SK-N-SH (cell line): ENCODE measurements around the gene ECPAS. TPM values are rescaled to one million over a fixed set of nuclear protein-coding genes. Genes with fewer than 3 reads are reported as not detected.

ENCODE experiments used
- CTCF ChIA-PET: fragments of 300-600, 350-600 bp; formaldehyde crosslinking; extraction: SDS; loops from one replicate; lab custom pipeline; 2021; lab: Yijun Ruan, JAX
- POLR2A ChIA-PET: fragments of 350-600 bp; sonication (Branson Sonifier 250); formaldehyde crosslinking; extraction: SDS; loops from one replicate; lab custom pipeline; 2020; ENCODE audit warnings: antibody characterized with exemption, inconsistent platforms; lab: Yijun Ruan, JAX
- DNase-seq: peaks from one replicate; pipeline ENCODE4 v3.0.0; 2012
- H2AFZ ChIP-seq: fragments of 200-600 bp; sonication (generic); 2 replicates; pipeline ENCODE4 v1.8.1; 2016; ENCODE audit warnings: antibody characterized with exemption, mild to moderate bottlenecking, low read depth
- H3F3A ChIP-seq: fragments of 200-600 bp; sonication (generic); replicated peaks from 2 replicates; pipeline ENCODE3; 2016; ENCODE audit warnings: antibody characterized with exemption, mild to moderate bottlenecking; ENCODE audit not compliant: insufficient read depth
- H3K27ac ChIP-seq, 2 experiments: fragments of 200-500 bp in 1 of 2; fragments of 200-600 bp in 1 of 2; sonication (Bioruptor generic) in 1 of 2; sonication (generic), shearing (Covaris generic) in 1 of 2; 2 replicates each; pipeline versions ENCODE4 v1.5.1 to v1.6.1; 2014 to 2016; ENCODE audit warnings: low read depth in 2 of 2, inconsistent platforms in 1 of 2, low read length in 1 of 2, mild to moderate bottlenecking in 1 of 2, mixed read lengths in 1 of 2
- H3K27me3 ChIP-seq: fragments of 200-600 bp; sonication (generic), shearing (Covaris generic); 2 replicates; pipeline ENCODE4 v1.6.1; 2016; ENCODE audit warnings: mixed run types; ENCODE audit not compliant: insufficient read depth
- H3K36me3 ChIP-seq, 2 experiments: fragments of 200-500 bp in 1 of 2; fragments of 200-600 bp in 1 of 2; sonication (Bioruptor generic) in 1 of 2; sonication (generic) in 1 of 2; replicated peaks in 1 of 2; 2 replicates each; pipeline versions ENCODE3 to v1.5.1; 2014 to 2016; ENCODE audit warnings: low read length in 1 of 2, mild to moderate bottlenecking in 1 of 2; ENCODE audit not compliant: insufficient read depth in 2 of 2, control insufficient read depth in 1 of 2
- H3K4me1 ChIP-seq, 2 experiments: fragments of 200-500 bp in 1 of 2; fragments of 200-600 bp in 1 of 2; sonication (Bioruptor generic) in 1 of 2; sonication (generic), shearing (Covaris generic) in 1 of 2; 2 replicates each; pipeline versions ENCODE4 v1.5.1 to v1.6.1; 2014 to 2016; ENCODE audit warnings: low read depth in 1 of 2, low read length in 1 of 2, mixed run types in 1 of 2; ENCODE audit not compliant: insufficient read depth in 2 of 2, control insufficient read depth in 1 of 2
- H3K4me2 ChIP-seq: fragments of 200-600 bp; sonication (generic), shearing (Covaris generic); 2 replicates; pipeline ENCODE4 v1.6.1; 2017; ENCODE audit warnings: mixed run types
- H3K4me3 ChIP-seq, 2 experiments: fragments of 200-500 bp in 1 of 2; fragments of 200-600 bp in 1 of 2; sonication (Bioruptor generic) in 1 of 2; sonication (generic), shearing (Covaris generic) in 1 of 2; 2 replicates each; pipeline versions ENCODE4 v1.5.1 to v1.8.1; 2014 to 2016; ENCODE audit warnings: low read depth in 2 of 2, inconsistent platforms in 1 of 2, low read length in 1 of 2, mild to moderate bottlenecking in 1 of 2, mixed read lengths in 1 of 2, moderate library complexity in 1 of 2
- H3K79me2 ChIP-seq: fragments of 200-600 bp; sonication (generic); 2 replicates; pipeline ENCODE4 v1.8.1; 2017; ENCODE audit warnings: mild to moderate bottlenecking; ENCODE audit not compliant: insufficient read depth
- H3K9ac ChIP-seq: fragments of 200-600 bp; sonication (generic); 2 replicates; pipeline ENCODE4 v1.6.1; 2017; ENCODE audit warnings: mixed run types
- H3K9me2 ChIP-seq: fragments of 200-600 bp; sonication (generic); 2 replicates; pipeline ENCODE4 v1.6.1; 2017; ENCODE audit warnings: mixed run types
- H3K9me3 ChIP-seq: fragments of 200-600 bp; sonication (generic); 2 replicates; pipeline ENCODE4 v1.6.1; 2017; ENCODE audit warnings: mixed run types, mild to moderate bottlenecking, moderate library complexity
- H4K20me1 ChIP-seq: fragments of 200-600 bp; sonication (generic); 2 replicates; pipeline ENCODE4 v1.6.1; 2017; ENCODE audit warnings: mild to moderate bottlenecking, mixed run types; ENCODE audit not compliant: insufficient read depth
- CHD2 ChIP-seq: fragments of 150-350 bp; IDR thresholded peaks from 2 replicates; pipeline ENCODE4 v1.6.1; 2018; ENCODE audit warnings: low read length; ENCODE audit not compliant: partially characterized antibody
- ELF1 ChIP-seq: IDR thresholded peaks from 2 replicates; pipeline ENCODE4 v1.4.0; 2012
- FOSL2 ChIP-seq: IDR thresholded peaks from 2 replicates; pipeline ENCODE4 v1.4.0; 2012; ENCODE audit warnings: low read depth, mild to moderate bottlenecking, moderate library complexity, borderline replicate concordance
- FOXJ3 ChIP-seq: sonication (generic); formaldehyde crosslinking; IDR thresholded peaks from 2 replicates; pipeline ENCODE4 v1.5.1; 2020; ENCODE audit warnings: mild to moderate bottlenecking, missing genetic modification reagents
- GATA2 ChIP-seq: sonication (generic); formaldehyde crosslinking; IDR thresholded peaks from 2 replicates; pipeline ENCODE4 v1.5.0; 2020; ENCODE audit warnings: mild to moderate bottlenecking, missing genetic modification reagents
- JUND ChIP-seq: IDR thresholded peaks from 2 replicates; pipeline ENCODE4 v1.4.0; 2012
- MXI1 ChIP-seq: IDR thresholded peaks from 2 replicates; pipeline ENCODE4 v1.6.1; 2012; ENCODE audit warnings: mild to moderate bottlenecking, low read depth, low read length, improper control_type of control experiment
- REST ChIP-seq: IDR thresholded peaks from 2 replicates; pipeline ENCODE4 v1.6.1; 2012; ENCODE audit warnings: mild to moderate bottlenecking, low read depth, low read length, moderate library complexity
- RFX5 ChIP-seq: IDR thresholded peaks from 2 replicates; pipeline ENCODE4 v1.6.1; 2012; ENCODE audit warnings: mild to moderate bottlenecking, improper control_type of control experiment, low read length
- RXRA ChIP-seq: IDR thresholded peaks from 2 replicates; pipeline ENCODE4 v1.4.0; 2012; ENCODE audit warnings: low read depth, mild to moderate bottlenecking, borderline replicate concordance
- SIN3A ChIP-seq: IDR thresholded peaks from 2 replicates; pipeline ENCODE4 v1.6.1; 2012; ENCODE audit warnings: low read depth, mild to moderate bottlenecking, low read length, moderate library complexity, borderline replicate concordance
- SMC3 ChIP-seq: IDR thresholded peaks from 2 replicates; pipeline ENCODE4 v1.6.1; 2012; ENCODE audit warnings: low read depth, low read length, improper control_type of control experiment
- TAF1 ChIP-seq: IDR thresholded peaks from 2 replicates; pipeline ENCODE4 v1.6.1; 2012; ENCODE audit warnings: low read depth, mild to moderate bottlenecking, low read length, moderate library complexity, borderline replicate concordance
- TCF12 ChIP-seq: IDR thresholded peaks from 2 replicates; pipeline ENCODE4 v1.4.0; 2012
- TEAD4 ChIP-seq: IDR thresholded peaks from 2 replicates; pipeline ENCODE4 v1.4.0; 2012; ENCODE audit warnings: mild to moderate bottlenecking, borderline replicate concordance; ENCODE audit not compliant: insufficient read depth
- USF1 ChIP-seq: IDR thresholded peaks from 2 replicates; pipeline ENCODE4 v1.4.0; 2012; ENCODE audit warnings: low read depth, borderline replicate concordance
- YY1 ChIP-seq: IDR thresholded peaks from 2 replicates; pipeline ENCODE4 v1.4.0; 2012; ENCODE audit warnings: low read depth, mild to moderate bottlenecking
- WGBS: methylation state at CpG from one replicate; pipeline ENCODE4 v1.1.6; 2017; ENCODE audit warnings: low lambda C conversion rate; 5-methylcytosine and 5-hydroxymethylcytosine counted together
- polyA plus RNA-seq, 3 experiments: library from polyadenylated mRNA; depleted of rRNA; stranded (reverse); fragments of >200 nt; gene quantifications; 2 replicates each; pipeline ENCODE4 v1.2.3, GENCODE V29; 2012
- TF ChIP-seq, protein P1 (sequence below): IDR thresholded peaks from 2 replicates; pipeline ENCODE4; 2012
- TF ChIP-seq, protein P2 (sequence below): IDR thresholded peaks from 2 replicates; pipeline ENCODE4 v1.4.0; 2012; ENCODE audit warnings: low read depth

Gene ECPAS
- polyA plus RNA-seq, 1 of the 3 experiments (the other 2 are of a cell fraction): 17.9 TPM

GRCh38 chr9:111414406-111414805, 69.8 kb downstream of the ECPAS start:
- Histone ChIP-seq H3K9me3 (no peaks in the 10 kb centered on the region), H3K9me2 (no peaks in the 10 kb centered on the region), H4K20me1 (no peaks in the 10 kb centered on the region), H3K4me3 (no peak overlapping the region)
- POLR2A ChIA-PET: no interaction called here
- DNase-seq: no peak
- no peak for TF ChIP-seq FOXJ3 (CRISPR knock-in tag)
- no peak for TF ChIP-seq RFX5
- no peak for TF ChIP-seq YY1
- TF ChIP-seq CHD2: no peak
- no peak for TF ChIP-seq SMC3
- TF ChIP-seq USF1: no peak
- TF ChIP-seq TCF12: no peak
- no peak for TF ChIP-seq MXI1
- no peak for TF ChIP-seq SIN3A
- no peak for TF ChIP-seq TAF1
- TF ChIP-seq, protein P1, sequence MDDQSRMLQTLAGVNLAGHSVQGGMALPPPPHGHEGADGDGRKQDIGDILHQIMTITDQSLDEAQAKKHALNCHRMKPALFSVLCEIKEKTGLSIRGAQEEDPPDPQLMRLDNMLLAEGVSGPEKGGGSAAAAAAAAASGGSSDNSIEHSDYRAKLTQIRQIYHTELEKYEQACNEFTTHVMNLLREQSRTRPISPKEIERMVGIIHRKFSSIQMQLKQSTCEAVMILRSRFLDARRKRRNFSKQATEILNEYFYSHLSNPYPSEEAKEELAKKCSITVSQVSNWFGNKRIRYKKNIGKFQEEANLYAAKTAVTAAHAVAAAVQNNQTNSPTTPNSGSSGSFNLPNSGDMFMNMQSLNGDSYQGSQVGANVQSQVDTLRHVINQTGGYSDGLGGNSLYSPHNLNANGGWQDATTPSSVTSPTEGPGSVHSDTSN: no peak
- no peak for TF ChIP-seq GATA2
- no peak for TF ChIP-seq RXRA
- no peak for TF ChIP-seq TEAD4
- TF ChIP-seq, all 33 proteins: peak for 0
- 97% methylated on average over 11 of the region's 11 CpGs for WGBS
- Histone ChIP-seq H3K9ac (no peak overlapping the region), H3K27ac (no peak overlapping the region), H3K36me3 (peaks cover 77 to 91% of the 10 kb centered on the region in 2 experiments), H2AFZ (no peak overlapping the region), H3K79me2 (no peaks in the 10 kb centered on the region), H3K4me1 (no peaks in the 10 kb centered on the region), H3K27me3 (no peaks in the 10 kb centered on the region), H3F3A (no peaks in the 10 kb centered on the region), H3K4me2 (no peak overlapping the region)
- CTCF ChIA-PET: interaction anchor here (0.6 kb wide), 1 partner anchor 17 kb away, joined by 3 read pairs; no protein-coding TSS in a partner anchor

- Histone ChIP-seq H3K4me3 (no peak overlapping the region), H3K9me2 (no peaks in the 10 kb centered on the region), H3K9ac (no peak overlapping the region), H4K20me1 (no peaks in the 10 kb centered on the region), H3K36me3 (peaks cover 75 to 90% of the 10 kb centered on the region in 2 experiments), H3K4me1 (no peaks in the 10 kb centered on the region), H3K9me3 (no peaks in the 10 kb centered on the region), H3F3A (no peaks in the 10 kb centered on the region), H3K27me3 (no peaks in the 10 kb centered on the region), H2AFZ (no peak overlapping the region), H3K27ac (no peak overlapping the region), H3K4me2 (no peak overlapping the region), H3K79me2 (no peaks in the 10 kb centered on the region)
- no peak for DNase-seq
- TF ChIP-seq JUND (no peak), YY1 (no peak), REST (no peak), USF1 (no peak), FOSL2 (no peak), MXI1 (no peak), RFX5 (no peak), ELF1 (no peak)
- TF ChIP-seq, protein P2, sequence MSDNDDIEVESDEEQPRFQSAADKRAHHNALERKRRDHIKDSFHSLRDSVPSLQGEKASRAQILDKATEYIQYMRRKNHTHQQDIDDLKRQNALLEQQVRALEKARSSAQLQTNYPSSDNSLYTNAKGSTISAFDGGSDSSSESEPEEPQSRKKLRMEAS: no peak
- POLR2A ChIA-PET: no interaction called here
- CTCF ChIA-PET: interaction anchor here (0.6 kb wide), 1 partner anchor 17 kb away, joined by 3 read pairs; no protein-coding TSS in a partner anchor
- WGBS: 90% methylated on average over 3 of the region's 3 CpGs
These were observed 70.2 kb downstream of the ECPAS start for GRCh38 chr9:111413996-111414395.
